Measurements from ENCODE around the gene PI4KA. TPM values are rescaled to one million over a fixed set of nuclear protein-coding genes. Genes with fewer than 3 reads are reported as not detected.

The PI4KA gene
- 10.9 and 40.2 TPM in 2 replicates for total RNA-seq

GRCh38 chr22:20858615-20859416 lies at the start of gene PI4KA, which contains the start of gene SNAP29:
PI4KA (minus strand) TSS chr22:20858811; CDS start chr22:20858725, 86 bp downstream.
SNAP29 (plus strand) TSS chr22:20859007; CDS start chr22:20859111, 104 bp downstream.

GRCh38 chr22:20773793-20774212 lies 84.8 kb downstream of the PI4KA start, which contains the start of gene SERPIND1:
SERPIND1 (plus strand) TSS chr22:20774113; CDS start chr22:20779313, 5,200 bp downstream.

Other genes with a start within 250 kb of the PI4KA start
- not detected in 2 replicates for gene SERPIND1, start 84.7 kb downstream of the PI4KA start, total RNA-seq
- 8.2 and 10.1 TPM in 2 replicates for gene SNAP29, start 196 bp upstream of the PI4KA start, total RNA-seq
- 103 and 118 TPM in 2 replicates for gene CRKL, start 58.6 kb upstream of the PI4KA start, total RNA-seq
- gene AIFM3, start 108.4 kb upstream of the PI4KA start, total RNA-seq: 0.68 and 5.8 TPM in 2 replicates
- 15.4 and 41.1 TPM in 2 replicates for gene LZTR1, start 123.5 kb upstream of the PI4KA start, total RNA-seq
- gene THAP7, start 143.3 kb upstream of the PI4KA start, total RNA-seq: 16.7 and 37.3 TPM in 2 replicates
- gene P2RX6, start 156.4 kb upstream of the PI4KA start, total RNA-seq: 0.34 and 0.57 TPM in 2 replicates
- gene SLC7A4, start 173.8 kb upstream of the PI4KA start, total RNA-seq: 0.68 and 5.3 TPM in 2 replicates
- not detected in 2 replicates for gene LRRC74B, start 187.1 kb upstream of the PI4KA start, total RNA-seq